Erythroblast (primary cell): ENCODE results near the gene ST6GAL2.

ENCODE experiments used
- GATA1 ChIP-seq: IDR thresholded peaks from 2 replicates; pipeline ENCODE4 v1.6.1; 2011; ENCODE audit warnings: low read depth, mild to moderate bottlenecking, control low read depth, low read length, moderate library complexity
- POLR2A ChIP-seq: IDR thresholded peaks from 2 replicates; pipeline ENCODE4 v1.6.1; 2011; ENCODE audit warnings: mild to moderate bottlenecking, low read length

DNA sequence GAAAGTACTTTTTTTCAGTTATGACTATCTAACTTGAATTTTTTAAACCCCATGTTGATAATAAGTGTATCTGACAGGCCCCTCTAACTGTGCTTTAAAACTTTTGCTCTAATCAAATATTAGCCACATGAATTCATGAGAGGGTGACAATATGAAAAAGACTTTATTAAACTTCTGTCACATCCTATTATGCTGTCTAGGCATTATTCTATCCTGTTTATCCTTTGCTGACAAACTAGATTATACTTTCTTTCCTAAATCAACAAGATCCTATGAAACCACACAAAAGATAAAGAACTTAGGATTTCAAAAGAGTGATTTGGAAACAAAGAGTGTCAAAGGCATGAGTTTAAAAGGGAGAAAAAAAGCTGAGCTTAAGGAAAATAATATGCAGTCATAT, 57.8 kb downstream of the ST6GAL2 start:
- TF ChIP-seq POLR2A (no peak), GATA1 (no peak)
